ENCODE data around the gene CTTNBP2.

GRCh38 chr7:117739085-117739484 lies 134.2 kb downstream of the CTTNBP2 start:
- TF ChIP-seq CTCF (IDR thresholded peaks at IDR 0.05; ENCODE audit: insufficient read depth, low read length), result no peak
- no peak for TF ChIP-seq POLR2AphosphoS5 (IDR thresholded peaks at IDR 0.05; ENCODE audit: low read depth)
- no peak for TF ChIP-seq REST (IDR thresholded peaks at IDR 0.05; ENCODE audit: insufficient replicate concordance, low read depth)
- no peak for TF ChIP-seq SPI1 (IDR thresholded peaks at IDR 0.05; ENCODE audit: borderline replicate concordance, low read depth)
- TF ChIP-seq GABPA (IDR thresholded peaks at IDR 0.05; ENCODE audit: low read depth), result no peak
